ENCODE results near the gene ULK4. TPM values are rescaled to one million over a fixed set of nuclear protein-coding genes. Genes with fewer than 3 reads are reported as not detected.

Gene ULK4
- total RNA-seq, 2 experiments from 2014 or later, result 13.1 to 14.2 TPM

GRCh38 chr3:41434781-41435180, 527.1 kb downstream of the ULK4 start:
- ATAC-seq (no peak), DNase-seq (no peak)
- H3K27ac Mint-ChIP-seq, result no peak overlapping the region
- H3K9me3 Mint-ChIP-seq (ENCODE audit: low read depth), result no peaks in the 10 kb centered on the region
- CTCF ChIA-PET, result interaction anchor here (0.6 kb wide), 1 partner anchor 524 kb away, joined by 3 read pairs; no protein-coding TSS in a partner anchor
- H3K27me3 Mint-ChIP-seq, result no peaks in the 10 kb centered on the region
- H3K4me1 Mint-ChIP-seq, result no peaks in the 10 kb centered on the region
- no peak overlapping the region for H3K4me3 Mint-ChIP-seq
- no peaks in the 10 kb centered on the region for H3K36me3 Mint-ChIP-seq (ENCODE audit: low read depth)
- POLR2A ChIA-PET, result no interaction called here
- intact Hi-C loops (cut with DNase I, micrococcal nuclease), result no loop called here

GRCh38 chr3:41431386-41431785, 530.5 kb downstream of the ULK4 start:
- Mint-ChIP-seq H3K36me3 (ENCODE audit: low read depth) (peaks cover 2% of the 10 kb centered on the region), H3K27ac (no peak overlapping the region), H3K4me3 (no peak overlapping the region), H3K9me3 (ENCODE audit: low read depth) (peaks cover 11% of the 10 kb centered on the region), H3K4me1 (peaks cover 2% of the 10 kb centered on the region), H3K27me3 (peaks cover 8% of the 10 kb centered on the region)
- intact Hi-C loops (cut with DNase I, micrococcal nuclease), result no loop called here
- ATAC-seq, result no peak
- DNase-seq, result no peak
- ChIA-PET CTCF (interaction anchor here (2.1 kb wide), 1 partner anchor 8 kb away, joined by 8 read pairs; no protein-coding TSS in a partner anchor), POLR2A (no interaction called here)

- peaks cover 2% of the 10 kb centered on the region for H3K4me1 Mint-ChIP-seq
- POLR2A ChIA-PET, result no interaction called here
- peaks cover 2% of the 10 kb centered on the region for H3K36me3 Mint-ChIP-seq (ENCODE audit: low read depth)
- H3K9me3 Mint-ChIP-seq (ENCODE audit: low read depth), result peaks cover 11% of the 10 kb centered on the region
- CTCF ChIA-PET, result interaction anchor here (2.1 kb wide), 1 partner anchor 8 kb away, joined by 8 read pairs; no protein-coding TSS in a partner anchor
- no peak overlapping the region for H3K4me3 Mint-ChIP-seq
- no peak overlapping the region for H3K27ac Mint-ChIP-seq
- ATAC-seq, result no peak
- no peak for DNase-seq
- intact Hi-C loops (cut with DNase I, micrococcal nuclease), result no loop called here
- peaks cover 9% of the 10 kb centered on the region for H3K27me3 Mint-ChIP-seq
Measured at GRCh38 chr3:41430886-41431285, 531.0 kb downstream of the ULK4 start.

GRCh38 chr3:41430391-41430790, 531.5 kb downstream of the ULK4 start:
- Mint-ChIP-seq H3K36me3 (ENCODE audit: low read depth) (peaks cover 2% of the 10 kb centered on the region), H3K4me1 (peaks cover 2% of the 10 kb centered on the region), H3K9me3 (ENCODE audit: low read depth) (peaks cover 11% of the 10 kb centered on the region), H3K27me3 (peaks cover 9% of the 10 kb centered on the region), H3K4me3 (no peak overlapping the region), H3K27ac (no peak overlapping the region)
- POLR2A ChIA-PET, result no interaction called here
- ATAC-seq, result no peak
- DNase-seq, result no peak
- intact Hi-C loops (cut with DNase I, micrococcal nuclease), result no loop called here
- CTCF ChIA-PET, result interaction anchor here (0.8 to 2.1 kb wide), 2 partner anchors 9 to 13 kb away, joined by 3 to 8 read pairs; no protein-coding TSS in a partner anchor

GRCh38 chr3:41426485-41426884, 535.4 kb downstream of the ULK4 start:
- H3K27ac Mint-ChIP-seq, result no peak overlapping the region
- H3K27me3 Mint-ChIP-seq, result peaks cover 9% of the 10 kb centered on the region
- H3K4me3 Mint-ChIP-seq, result no peak overlapping the region
- peaks cover 11% of the 10 kb centered on the region for H3K9me3 Mint-ChIP-seq (ENCODE audit: low read depth)
- ChIA-PET POLR2A (no interaction called here), CTCF (no interaction called here)
- H3K36me3 Mint-ChIP-seq (ENCODE audit: low read depth), result peaks cover 2% of the 10 kb centered on the region
- DNase-seq (no peak), ATAC-seq (no peak)
- intact Hi-C loops (cut with DNase I, micrococcal nuclease), result no loop called here
- H3K4me1 Mint-ChIP-seq, result peaks cover 13% of the 10 kb centered on the region

GRCh38 chr3:41424543-41425300, 537.2 kb downstream of the ULK4 start:
- peaks cover 15% of the 10 kb centered on the region for H3K4me1 Mint-ChIP-seq
- peaks cover 2% of the 10 kb centered on the region for H3K36me3 Mint-ChIP-seq (ENCODE audit: low read depth)
- intact Hi-C loops (cut with DNase I, micrococcal nuclease), result no loop called here
- CTCF ChIA-PET, result no interaction called here
- no peak overlapping the region for H3K4me3 Mint-ChIP-seq
- H3K27ac Mint-ChIP-seq, result no peak overlapping the region
- H3K27me3 Mint-ChIP-seq, result peaks cover 9% of the 10 kb centered on the region
- POLR2A ChIA-PET, result interaction anchor here (0.6 kb wide), 1 partner anchor 318 kb away, joined by 3 read pairs; no protein-coding TSS in a partner anchor
- ATAC-seq (no peak), DNase-seq (no peak)
- peaks cover 11% of the 10 kb centered on the region for H3K9me3 Mint-ChIP-seq (ENCODE audit: low read depth)

GRCh38 chr3:41419809-41420208, 542.1 kb downstream of the ULK4 start:
- DNase-seq (no peak), ATAC-seq (no peak)
- no peak overlapping the region for H3K4me3 Mint-ChIP-seq
- no peak overlapping the region for H3K27ac Mint-ChIP-seq
- ChIA-PET CTCF (interaction anchor here (0.8 kb wide), 1 partner anchor 914 kb away, joined by 4 read pairs; no protein-coding TSS in a partner anchor), POLR2A (no interaction called here)
- no peaks in the 10 kb centered on the region for H3K9me3 Mint-ChIP-seq (ENCODE audit: low read depth)
- intact Hi-C loops (cut with DNase I, micrococcal nuclease), result no loop called here
- H3K36me3 Mint-ChIP-seq (ENCODE audit: low read depth), result no peaks in the 10 kb centered on the region
- H3K4me1 Mint-ChIP-seq, result peaks cover 17% of the 10 kb centered on the region
- H3K27me3 Mint-ChIP-seq, result no peaks in the 10 kb centered on the region

- DNase-seq (peak; percentile 52), ATAC-seq (peak; percentile 97)
- H3K27me3 Mint-ChIP-seq, result no peaks in the 10 kb centered on the region
- no peak overlapping the region for H3K27ac Mint-ChIP-seq
- H3K4me3 Mint-ChIP-seq, result no peak overlapping the region
- H3K4me1 Mint-ChIP-seq, result peaks cover 11% of the 10 kb centered on the region
- no peaks in the 10 kb centered on the region for H3K36me3 Mint-ChIP-seq (ENCODE audit: low read depth)
- ChIA-PET CTCF (interaction anchor here (0.8 kb wide), 1 partner anchor 913 kb away, joined by 4 read pairs; no protein-coding TSS in a partner anchor), POLR2A (no interaction called here)
- no peaks in the 10 kb centered on the region for H3K9me3 Mint-ChIP-seq (ENCODE audit: low read depth)
- intact Hi-C loops (cut with DNase I, micrococcal nuclease), result no loop called here
Measured at GRCh38 chr3:41418961-41419691, 542.8 kb downstream of the ULK4 start.

- Mint-ChIP-seq H3K36me3 (ENCODE audit: low read depth) (no peaks in the 10 kb centered on the region), H3K9me3 (ENCODE audit: low read depth) (no peaks in the 10 kb centered on the region), H3K4me3 (no peak overlapping the region), H3K4me1 (peaks cover 11% of the 10 kb centered on the region), H3K27me3 (no peaks in the 10 kb centered on the region), H3K27ac (no peak overlapping the region)
- intact Hi-C loops (cut with DNase I, micrococcal nuclease), result no loop called here
- ATAC-seq (no peak), DNase-seq (no peak)
- ChIA-PET CTCF (interaction anchor here (0.6 to 1.2 kb wide), 4 partner anchors 13 to 837 kb away, joined by 3 to 4 read pairs (median 3); no protein-coding TSS in a partner anchor), POLR2A (no interaction called here)
Measured at GRCh38 chr3:41417574-41417973, 544.3 kb downstream of the ULK4 start.

GRCh38 chr3:41411065-41411464, 550.8 kb downstream of the ULK4 start:
- H3K4me3 Mint-ChIP-seq, result no peak overlapping the region

GRCh38 chr3:41405466-41405865, 556.4 kb downstream of the ULK4 start:
- H3K4me3 Mint-ChIP-seq, result no peak overlapping the region
- no peak overlapping the region for H3K27ac Mint-ChIP-seq
- H3K4me1 Mint-ChIP-seq, result peaks cover 4% of the 10 kb centered on the region
- CTCF ChIA-PET, result no interaction called here
- no peak for DNase-seq
- H3K27me3 Mint-ChIP-seq, result no peaks in the 10 kb centered on the region
- no peaks in the 10 kb centered on the region for H3K9me3 Mint-ChIP-seq (ENCODE audit: low read depth)
- intact Hi-C loops (cut with DNase I, micrococcal nuclease), result no loop called here
- ATAC-seq, result peak; percentile 49
- POLR2A ChIA-PET, result no interaction called here
- H3K36me3 Mint-ChIP-seq (ENCODE audit: low read depth), result no peaks in the 10 kb centered on the region

More at GRCh38 chr3:41411065-41411464, 550.8 kb downstream of the ULK4 start:
- no peak for ATAC-seq
- H3K9me3 Mint-ChIP-seq (ENCODE audit: low read depth), result no peaks in the 10 kb centered on the region
- intact Hi-C loops (cut with DNase I, micrococcal nuclease), result no loop called here
- H3K4me1 Mint-ChIP-seq, result no peaks in the 10 kb centered on the region
- DNase-seq, result no peak
- CTCF ChIA-PET, result no interaction called here
- no peaks in the 10 kb centered on the region for H3K36me3 Mint-ChIP-seq (ENCODE audit: low read depth)
- POLR2A ChIA-PET, result no interaction called here
- no peak overlapping the region for H3K27ac Mint-ChIP-seq
- no peaks in the 10 kb centered on the region for H3K27me3 Mint-ChIP-seq

GRCh38 chr3:41404582-41404981, 557.3 kb downstream of the ULK4 start:
- H3K4me1 Mint-ChIP-seq, result peaks cover 4% of the 10 kb centered on the region
- intact Hi-C loops (cut with DNase I, micrococcal nuclease), result no loop called here
- ATAC-seq, result no peak
- no peak for DNase-seq
- ChIA-PET POLR2A (no interaction called here), CTCF (interaction anchor here (0.5 kb wide), 1 partner anchor 463 kb away, joined by 3 read pairs; no protein-coding TSS in a partner anchor)
- H3K4me3 Mint-ChIP-seq, result no peak overlapping the region
- no peaks in the 10 kb centered on the region for H3K9me3 Mint-ChIP-seq (ENCODE audit: low read depth)
- H3K27ac Mint-ChIP-seq, result no peak overlapping the region
- H3K27me3 Mint-ChIP-seq, result no peaks in the 10 kb centered on the region
- no peaks in the 10 kb centered on the region for H3K36me3 Mint-ChIP-seq (ENCODE audit: low read depth)

Measured in activated CD4-positive, alpha-beta T cell treated with anti-CD3 and anti-CD28 coated beads for 36 hours (primary cell).